SU-DHL-6 (cell line): ENCODE results near the gene PLEKHA8.

Experiments used
- CTCF ChIP-seq: fragments of 200-600 bp; sonication (generic); IDR thresholded peaks from one replicate; pipeline ENCODE4 v1.5.1; 2017; ENCODE audit warnings: antibody characterized with exemption, mild to moderate bottlenecking, low read length, moderate library complexity; ENCODE audit not compliant: insufficient read depth, poor library complexity, severe bottlenecking
- EZH2phosphoT487 ChIP-seq: fragments of 200-600 bp; sonication (generic), shearing (Covaris generic); conservative IDR thresholded peaks from 2 replicates; pipeline ENCODE4 v1.6.1; 2018; ENCODE audit warnings: mild to moderate bottlenecking, antibody characterized with exemption, low read length, moderate library complexity, mixed read lengths

DNA sequence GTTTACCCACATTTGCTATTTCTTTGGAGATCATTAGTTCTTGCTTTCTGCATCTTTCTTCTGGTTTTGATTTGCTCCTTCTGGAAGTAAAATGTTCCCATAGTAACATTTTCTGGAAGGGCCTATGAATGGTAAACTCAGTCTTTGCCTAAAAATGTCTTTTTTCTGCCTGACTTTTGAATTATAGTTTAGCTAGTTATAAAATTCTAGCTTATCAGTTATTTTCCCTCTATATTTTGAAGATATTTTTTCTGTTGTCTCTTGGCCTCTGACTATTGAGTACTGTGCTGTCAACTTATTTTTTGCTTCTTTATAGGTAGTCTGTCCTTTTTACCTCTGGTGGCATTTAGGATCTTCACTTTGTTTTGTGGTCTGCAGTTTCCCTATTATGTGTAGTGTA is 84.9 kb downstream of the PLEKHA8 start:
- TF ChIP-seq CTCF (no peak), EZH2phosphoT487 (no peak)
